CD4-positive, alpha-beta T cell treated with Interleukin-4 for 1 hour (primary cell): ENCODE measurements around the gene TULP4.
A peak's percentile ranks its signal among the peaks of the same experiment; 100 is the strongest.
"Not testable (repeated sequence)": the region's sequence is repeated elsewhere in the genome, so short reads cannot be mapped to it uniquely, and the experiment has no call there.

Experiments used
- DNase-seq, 2 donors: peaks; one replicate each; pipeline ENCODE4 v3.0.0-alpha.2; 2020 to 2022

Gene TULP4

GRCh38 chr6:158366363-158366762 is 54.1 kb downstream of the TULP4 start:
- no peak for DNase-seq

DNA sequence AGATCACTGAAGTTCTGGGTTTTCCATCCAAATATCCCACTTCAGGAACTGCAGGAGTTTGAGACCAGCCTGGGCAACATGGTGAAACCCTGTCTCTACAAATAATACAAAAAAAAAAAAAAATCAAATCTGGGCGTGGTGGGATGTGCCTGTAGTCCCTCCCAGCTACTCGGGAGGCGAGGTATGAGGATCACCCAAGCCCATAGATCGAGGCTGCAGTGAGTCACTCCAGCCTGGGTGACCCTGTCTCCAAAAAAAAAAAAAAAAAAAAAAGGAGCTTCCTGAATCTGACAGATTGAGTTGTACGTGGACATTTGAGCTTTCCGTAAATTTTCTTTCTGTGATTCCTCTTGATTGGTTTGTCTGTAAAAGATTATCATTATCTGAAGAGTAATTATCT is 55.6 kb downstream of the TULP4 start:
- DNase-seq, result no peak

GRCh38 chr6:158369241-158369640 is 57.0 kb downstream of the TULP4 start:
- DNase-seq, result no peak

DNA sequence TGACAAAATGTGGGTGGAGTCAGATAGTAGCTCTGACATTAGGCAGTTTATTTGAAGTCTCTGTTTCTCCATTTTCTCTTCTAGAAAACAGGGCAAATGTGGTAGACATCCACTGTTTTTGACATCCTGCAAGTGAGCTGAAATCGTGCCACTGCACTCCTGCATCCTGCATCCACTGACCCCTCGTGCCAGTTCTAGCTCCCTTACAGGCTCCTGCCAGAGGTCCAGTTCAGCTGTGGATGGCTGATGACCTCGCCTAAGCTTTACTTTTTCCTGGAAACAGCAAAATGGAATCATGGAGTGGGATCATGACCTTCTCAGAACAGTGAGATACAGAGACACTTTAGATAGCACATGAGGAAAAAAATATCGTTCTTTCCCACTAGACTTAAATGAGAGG is 58.5 kb downstream of the TULP4 start:
- DNase-seq, result no peak

DNA sequence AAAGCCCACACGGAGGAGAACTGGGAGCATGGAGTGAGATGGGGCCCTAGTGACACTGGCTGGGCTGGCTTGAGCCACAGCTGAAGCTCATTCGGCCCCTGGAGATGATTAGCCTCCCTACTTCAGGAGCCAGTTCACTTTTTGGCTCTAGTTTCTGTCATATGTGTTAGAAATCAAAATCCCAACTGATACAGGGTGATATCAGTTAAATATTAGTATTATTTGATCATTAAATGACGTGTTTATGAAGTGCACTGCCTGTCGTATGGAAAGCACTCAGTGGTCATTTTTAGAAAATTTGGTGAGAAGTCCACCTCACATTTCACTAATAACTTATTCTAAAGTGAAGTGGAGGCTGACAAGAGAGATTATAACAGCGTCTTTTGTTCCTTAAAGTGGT is 59.0 kb downstream of the TULP4 start:
- DNase-seq, result no peak

- no peak for DNase-seq
These were observed 60.3 kb downstream of the TULP4 start for GRCh38 chr6:158372574-158372973.

DNA sequence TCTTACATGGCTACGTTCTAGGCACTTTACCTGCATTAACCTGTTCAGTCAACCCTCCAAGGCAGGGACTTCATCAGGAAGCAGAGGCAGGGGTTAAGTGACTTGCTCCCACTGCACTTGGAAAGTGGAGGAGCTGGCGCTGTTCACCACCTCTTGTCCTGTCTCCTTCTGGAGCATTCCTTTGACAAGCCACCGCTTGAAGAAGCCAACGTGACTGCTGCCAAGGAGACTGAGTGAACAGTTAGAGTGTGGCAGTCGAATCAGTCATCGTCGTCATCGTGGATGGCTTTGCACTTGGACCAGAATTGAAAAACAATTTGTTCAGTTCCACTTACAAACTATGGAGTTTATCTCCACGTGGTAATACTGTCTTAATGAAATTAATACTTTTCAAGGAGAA is 60.9 kb downstream of the TULP4 start:
- DNase-seq, result no peak

DNA sequence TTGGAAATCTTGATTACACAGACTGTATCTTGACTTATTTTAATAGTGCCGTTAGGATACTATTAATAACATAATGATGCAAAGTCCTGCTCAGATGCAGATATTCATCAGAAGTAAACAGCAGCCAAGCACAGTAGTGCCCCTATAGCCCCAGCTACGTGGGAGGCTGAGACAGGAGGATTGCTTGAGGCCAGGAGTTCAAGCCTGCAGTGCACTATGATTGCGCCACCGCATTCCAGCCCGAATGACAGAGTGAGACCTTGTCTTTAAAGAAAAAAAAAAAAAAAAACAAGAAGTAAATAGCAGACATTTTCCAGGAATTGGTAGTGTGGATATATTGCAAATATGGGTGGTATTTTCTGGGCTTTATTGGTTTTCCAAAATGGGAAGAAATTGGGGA is 61.8 kb downstream of the TULP4 start:
- DNase-seq, result no peak

GRCh38 chr6:158376631-158377081 is 64.4 kb downstream of the TULP4 start:
- DNase-seq, result no peak

DNA sequence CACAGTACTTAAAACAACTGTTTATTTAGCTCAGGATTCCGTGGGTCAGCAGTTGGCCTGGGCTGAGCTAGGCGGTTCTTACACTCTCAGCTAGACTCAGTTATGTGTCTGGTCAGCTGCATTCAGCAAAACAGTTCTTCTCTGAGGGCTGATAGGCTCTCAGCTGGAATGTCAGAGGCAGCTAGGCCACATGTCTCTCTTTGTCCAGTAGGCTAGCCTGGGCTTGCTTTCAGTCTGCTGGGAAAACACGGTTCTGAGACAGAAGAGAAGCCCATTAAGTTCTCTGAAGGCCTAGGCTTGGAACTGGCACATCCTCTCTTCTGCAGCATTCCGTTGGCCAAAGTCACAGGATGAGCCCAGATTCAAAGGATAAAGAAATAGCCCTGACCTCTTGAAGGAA is 65.6 kb downstream of the TULP4 start:
- no peak for DNase-seq

- DNase-seq, result no peak
These were observed 67.1 kb downstream of the TULP4 start for GRCh38 chr6:158379336-158379735.

- DNase-seq, result no peak
These were observed 68.9 kb downstream of the TULP4 start for GRCh38 chr6:158381214-158381613.

GRCh38 chr6:158382491-158382890 is 70.2 kb downstream of the TULP4 start:
- DNase-seq, result no peak

DNA sequence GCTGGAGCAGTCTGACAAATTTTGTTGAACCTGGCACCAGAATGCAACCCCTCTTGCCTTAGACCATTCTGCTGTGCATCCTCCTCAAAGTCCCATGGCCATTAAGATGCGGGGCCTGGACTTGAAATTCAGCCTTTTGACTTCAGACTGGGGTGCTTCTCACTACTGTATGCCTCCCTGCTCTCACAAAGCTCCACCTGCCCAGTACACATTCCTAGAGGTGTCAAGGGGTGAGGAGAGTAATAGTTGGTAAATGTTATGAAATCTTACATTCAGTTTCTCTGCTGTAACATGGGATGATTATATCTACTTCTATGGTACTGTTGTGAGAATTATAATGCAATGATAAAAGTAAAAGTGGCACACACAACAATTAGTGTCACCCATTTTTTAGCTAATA is 70.8 kb downstream of the TULP4 start:
- DNase-seq, result no peak

DNA sequence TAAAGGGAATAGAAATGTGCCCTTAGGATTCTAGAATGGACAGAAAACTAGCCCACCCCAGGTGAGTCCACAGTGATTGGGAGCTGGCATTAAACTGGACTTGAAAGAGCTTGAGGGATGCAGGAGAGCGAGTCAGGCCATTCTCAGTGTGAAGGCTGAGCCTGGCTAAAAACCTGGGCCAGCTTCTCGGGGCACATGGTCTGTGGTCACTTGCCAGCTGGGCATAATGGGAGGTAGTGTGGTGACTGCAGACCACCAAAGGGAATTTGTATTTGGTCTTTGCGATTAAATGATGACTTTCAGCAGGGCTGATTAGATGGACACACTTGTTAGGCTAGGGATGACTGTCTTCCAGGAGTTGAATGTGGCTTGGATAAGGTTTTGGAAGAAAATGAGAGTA is 71.3 kb downstream of the TULP4 start:
- DNase-seq, result no peak

- no peak for DNase-seq
These were observed 72.4 kb downstream of the TULP4 start for GRCh38 chr6:158384671-158385110.

GRCh38 chr6:158387036-158387435 is 74.8 kb downstream of the TULP4 start:
- DNase-seq, result peak in 1 of 2 donors; percentile 39

DNA sequence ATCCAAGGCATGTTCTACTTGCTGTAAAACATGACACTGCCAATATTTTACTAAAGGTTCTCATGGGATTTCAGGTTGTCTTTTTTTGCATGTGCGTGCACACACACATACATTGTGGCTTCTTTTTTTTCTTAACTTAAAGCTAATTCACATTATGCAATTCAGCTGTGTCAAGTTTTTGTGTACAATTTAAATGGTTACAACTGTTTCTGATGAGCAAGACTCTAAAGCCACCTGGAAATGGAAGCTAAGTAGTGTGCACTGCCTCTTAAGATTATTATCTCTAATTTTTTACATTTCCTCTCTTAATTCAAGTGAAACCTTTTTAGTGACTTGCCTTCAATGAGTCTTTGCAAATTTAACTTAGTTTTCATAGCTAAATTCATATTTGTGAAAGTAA is 75.3 kb downstream of the TULP4 start:
- DNase-seq, result no peak

DNA sequence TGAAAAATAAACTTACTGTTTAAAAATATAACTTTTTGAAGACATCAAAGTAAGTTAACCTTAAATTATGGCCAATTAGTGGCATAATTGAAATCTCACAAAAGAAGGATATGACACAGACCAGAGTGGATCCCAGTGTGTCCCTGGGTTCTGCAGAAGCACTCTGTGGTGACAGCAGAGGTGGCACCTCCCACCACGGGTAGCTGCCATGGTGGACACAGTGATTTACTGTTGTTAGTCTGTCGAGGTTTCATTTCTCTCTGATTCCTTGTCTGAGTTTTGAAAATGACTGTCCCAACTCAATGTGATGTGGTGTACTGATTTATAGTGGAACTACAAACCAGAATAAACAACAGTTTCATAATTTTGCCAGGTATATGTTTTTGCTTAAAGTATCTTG is 76.5 kb downstream of the TULP4 start:
- DNase-seq, result no peak

DNA sequence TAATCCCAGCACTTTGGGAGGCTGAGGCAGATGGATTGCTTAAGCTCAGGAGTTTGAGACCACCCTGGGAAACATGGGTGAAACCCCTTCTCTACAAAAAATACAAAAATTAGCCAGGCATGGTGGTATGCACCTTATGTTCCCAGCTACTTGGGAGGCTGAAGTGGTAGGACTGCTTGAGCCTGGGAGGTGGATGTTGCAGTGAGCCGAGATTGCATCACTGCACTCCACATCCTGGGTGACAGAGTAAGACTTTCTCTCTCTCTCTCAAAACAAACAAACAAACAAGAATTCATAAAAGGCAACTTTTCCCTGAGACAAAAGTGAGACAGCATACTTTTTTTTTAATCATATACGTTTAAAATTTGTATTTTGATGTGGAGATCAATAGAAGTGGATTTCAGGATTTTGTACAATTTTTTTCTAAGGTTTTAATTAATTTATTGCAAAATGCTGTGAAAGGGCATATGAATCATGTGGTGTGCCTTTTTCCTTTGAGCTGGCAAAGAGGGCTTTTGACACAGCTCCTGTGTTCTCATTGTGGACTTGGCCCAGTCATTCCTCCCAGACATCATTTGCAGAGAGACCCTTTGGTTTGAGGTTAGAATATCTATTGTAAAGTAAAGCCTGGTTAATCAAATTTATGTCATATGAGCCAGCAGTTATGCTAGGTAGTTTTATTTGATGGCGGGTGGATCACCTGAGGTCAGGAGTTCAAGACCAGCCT is 77.1 kb downstream of the TULP4 start:
- DNase-seq, result no peak

- DNase-seq, result no peak
These were observed 79.0 kb downstream of the TULP4 start for GRCh38 chr6:158391276-158391675.

- DNase-seq, result not testable (repeated sequence)
These were observed 79.7 kb downstream of the TULP4 start for GRCh38 chr6:158391977-158392376.

- no peak for DNase-seq
These were observed 83.9 kb downstream of the TULP4 start for GRCh38 chr6:158396136-158396535.

DNA sequence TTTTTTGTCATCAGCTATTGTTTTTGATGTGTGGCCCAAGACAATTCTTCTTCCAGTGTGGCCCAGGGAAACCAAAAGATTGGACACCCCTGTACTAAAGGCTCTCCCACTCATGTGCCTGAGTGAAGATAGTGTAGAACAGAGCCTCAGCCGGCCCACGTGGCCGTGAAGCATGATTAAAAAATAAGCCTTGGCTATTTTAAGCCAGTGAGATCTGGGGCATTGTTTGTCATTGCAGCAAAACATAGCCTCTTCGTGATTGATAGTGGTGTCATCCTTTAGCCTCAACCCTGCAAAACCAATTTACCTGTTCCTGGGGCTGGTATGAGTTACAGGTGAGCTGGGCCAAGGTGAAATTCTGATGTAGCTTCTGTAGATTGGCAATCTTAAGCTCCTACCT is 85.3 kb downstream of the TULP4 start:
- no peak for DNase-seq
